Hematopoietic multipotent progenitor cell treated with erythropoietin and hydrocortisone succinate and interleukin-3 and kit ligand, for 6 days (in vitro differentiated cells): ENCODE measurements around the gene JAKMIP2.
"Not testable (repeated sequence)": the region's sequence is repeated elsewhere in the genome, so short reads cannot be mapped to it uniquely, and the experiment has no call there.

ENCODE experiments used
- DNase-seq: peaks from one replicate; pipeline ENCODE4 v3.0.0-alpha.2; 2015

The JAKMIP2 gene

DNA sequence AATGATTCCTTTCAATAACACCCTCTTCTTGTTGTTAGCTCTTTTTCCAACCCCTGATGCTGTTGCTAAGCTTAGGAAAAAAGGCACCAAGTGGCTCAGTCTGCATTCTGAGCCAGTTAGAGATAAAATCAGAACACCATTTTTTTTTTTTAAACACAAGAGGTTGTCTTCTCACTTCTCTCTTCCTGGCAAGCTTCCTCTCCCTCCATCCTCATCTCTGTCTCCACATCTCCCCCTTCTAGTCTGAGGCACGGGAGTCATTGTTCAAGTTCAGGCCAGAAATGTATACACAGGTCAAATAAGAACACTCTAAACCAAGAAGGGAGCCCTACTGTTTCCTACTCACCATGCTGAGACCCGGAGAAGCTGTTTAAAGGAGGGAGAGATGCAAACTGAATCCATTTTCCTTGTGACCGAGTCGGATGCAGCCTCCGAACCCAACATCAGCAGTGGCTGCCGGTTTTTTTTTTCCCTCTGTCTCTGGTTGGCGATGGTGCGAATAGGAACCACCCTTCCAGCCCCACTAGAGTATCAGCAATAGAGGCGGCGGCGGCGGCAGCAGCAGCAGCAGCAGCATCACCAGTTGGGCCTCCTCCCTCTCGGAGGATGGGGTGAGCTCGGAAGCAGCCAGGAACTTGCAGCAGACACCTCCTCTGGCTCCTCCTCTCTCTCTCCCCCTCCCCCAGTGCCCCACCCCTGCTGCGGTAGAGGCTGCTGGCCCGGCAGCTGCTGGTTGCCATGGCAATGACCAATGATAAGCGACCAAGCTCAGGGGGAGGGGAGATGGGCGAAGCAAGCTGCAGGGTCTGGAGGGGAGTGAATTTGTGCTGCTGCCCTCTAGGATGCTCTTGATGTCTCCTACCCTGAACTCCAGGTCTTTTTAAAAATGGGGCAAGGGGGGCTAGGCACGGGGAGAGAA, at the start of gene JAKMIP2:
Gene JAKMIP2 (minus strand): TSS at position 619 of the 919 bp plus-strand sequence. CDS start 110,922 bp downstream, outside the sequence.
- DNase-seq: peak; percentile 95

DNA sequence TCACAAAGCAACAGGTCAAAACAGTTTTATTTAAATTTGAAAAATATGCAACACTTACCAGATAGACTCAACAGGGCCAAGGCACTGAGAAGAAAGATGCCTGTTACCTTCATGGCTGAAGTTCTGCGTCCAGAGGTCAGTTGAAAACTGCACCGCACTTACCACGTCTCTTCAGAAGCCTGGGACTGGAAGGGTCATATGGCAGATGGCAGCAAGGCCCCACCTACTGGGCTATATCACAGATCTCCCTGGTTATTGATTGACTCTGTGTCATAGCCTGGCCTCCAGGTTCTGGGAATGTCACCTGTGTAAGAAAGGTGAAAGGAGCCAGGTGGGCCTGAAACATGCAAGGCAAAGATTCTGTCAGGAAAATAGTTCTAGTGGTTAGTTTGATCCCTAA, 48.9 kb upstream of the JAKMIP2 start, which contains the start of gene SPINK1:
Gene SPINK1 (minus strand): TSS at position 207 of the 400 bp plus-strand sequence. CDS start 94 bp downstream, at position 113.
- DNase-seq: no peak

DNA sequence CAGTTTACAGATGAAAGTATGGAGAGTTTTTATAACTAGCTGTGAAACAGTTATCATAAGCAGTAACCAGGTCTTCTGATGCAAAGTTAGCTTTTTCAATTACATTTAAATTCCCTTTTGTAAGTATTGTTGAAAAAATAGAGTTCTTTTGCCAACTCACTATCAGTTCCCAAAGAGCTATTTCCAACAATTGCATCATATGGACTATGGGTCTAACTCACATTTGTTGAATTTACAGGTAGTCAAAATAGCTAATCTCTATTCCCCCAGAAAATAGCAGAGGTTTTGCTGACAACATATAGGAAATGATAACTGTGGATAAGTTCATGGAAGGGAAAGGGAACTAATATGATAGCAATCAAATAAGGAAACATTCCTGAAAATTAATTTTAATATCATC, 47.5 kb upstream of the JAKMIP2 start:
- DNase-seq: no peak

DNA sequence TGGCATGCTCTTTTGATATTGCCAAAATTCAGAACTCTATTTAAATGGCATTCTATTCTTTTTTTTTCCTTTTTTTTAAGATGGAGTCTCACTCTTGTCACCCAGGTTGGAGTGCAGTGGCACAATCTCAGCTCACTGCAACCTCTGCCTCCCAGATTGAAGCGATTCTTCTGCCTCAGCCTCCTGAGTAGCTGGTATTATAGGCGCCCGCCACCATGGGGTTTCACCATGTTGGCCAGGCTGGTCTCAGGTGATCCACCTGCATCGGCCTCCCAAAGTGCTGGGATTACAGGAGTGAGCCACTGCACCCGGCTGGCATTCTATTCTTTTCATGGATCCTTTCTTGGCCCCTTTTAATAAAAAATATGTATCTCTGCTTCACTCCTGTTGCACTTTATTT, 44.5 kb upstream of the JAKMIP2 start:
- not testable (repeated sequence) for DNase-seq

DNA sequence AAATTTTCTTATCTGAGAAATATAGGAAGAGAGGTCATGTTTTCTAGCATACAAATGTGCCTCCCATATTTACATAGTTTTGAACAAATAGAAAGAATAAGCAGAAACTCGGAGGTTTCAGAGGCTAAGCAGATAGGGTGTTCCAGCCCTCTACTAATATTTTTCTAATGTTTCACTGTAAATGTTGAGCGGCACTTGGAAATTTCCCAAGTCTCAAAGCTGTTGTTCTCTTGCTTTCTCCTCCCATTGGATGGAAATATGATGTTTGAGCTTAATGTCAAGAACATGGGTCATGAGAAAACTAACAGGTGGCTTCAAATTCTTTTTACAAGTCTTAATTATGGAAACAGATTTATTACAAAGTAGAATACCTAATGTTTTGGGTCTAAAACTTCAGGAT, 43.8 kb upstream of the JAKMIP2 start:
- DNase-seq: no peak

DNA sequence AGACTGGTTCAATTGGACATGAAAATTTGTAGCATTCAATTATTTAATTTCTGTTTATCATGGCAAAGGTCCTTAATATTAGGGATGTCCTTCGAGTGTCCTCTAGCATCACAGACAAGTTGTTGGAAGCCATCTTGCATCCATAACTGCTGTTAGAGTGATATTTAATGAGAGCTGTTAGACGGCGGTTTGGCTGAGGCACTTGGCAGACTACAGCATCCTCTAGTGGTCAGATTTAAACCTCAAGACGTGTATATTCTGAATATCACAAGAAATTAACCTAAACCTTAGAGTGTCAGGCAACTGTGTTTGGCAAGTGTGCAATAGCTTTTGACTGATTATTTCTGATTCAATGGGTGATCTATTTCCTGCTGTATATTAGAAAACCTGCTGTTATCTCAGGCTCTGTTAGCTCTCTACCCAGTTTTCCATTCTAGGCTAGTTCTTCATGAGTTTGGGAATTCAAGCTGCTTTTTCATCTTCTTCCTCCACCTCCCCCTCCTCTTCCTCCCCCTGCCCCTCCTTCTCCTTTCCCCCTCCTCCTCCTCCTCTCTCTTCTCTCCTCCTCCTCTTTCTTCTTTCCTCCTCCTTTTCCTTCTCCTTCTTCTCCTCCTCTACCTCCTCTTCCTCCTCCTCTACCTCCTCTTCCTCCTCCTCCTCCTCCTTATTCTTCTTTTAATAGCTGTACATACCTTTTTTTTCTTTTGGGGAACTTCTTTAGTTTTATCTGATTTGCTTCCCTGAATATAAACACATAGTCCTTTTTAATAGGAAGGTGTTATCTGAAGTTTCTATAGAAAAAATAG, 40.4 kb upstream of the JAKMIP2 start:
- peak; percentile 91 for DNase-seq

DNA sequence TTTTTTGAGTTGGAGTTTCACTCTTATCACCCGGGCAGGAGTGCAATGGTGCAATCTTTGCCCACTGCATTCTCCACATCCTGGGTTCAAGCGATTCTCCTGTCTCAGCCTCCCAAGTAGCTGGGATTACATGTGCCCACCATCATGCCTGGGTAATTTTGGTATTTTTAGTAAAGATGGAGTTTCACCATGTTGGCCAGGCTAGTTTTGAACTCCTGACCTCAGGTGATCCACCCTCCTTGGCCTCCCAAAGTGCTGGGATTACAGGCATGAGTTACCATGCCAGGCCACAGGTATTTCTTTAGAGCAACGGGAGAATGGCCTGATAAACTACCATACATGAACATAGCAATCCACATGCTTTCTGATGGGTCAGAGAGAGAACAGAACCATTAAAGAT, 39.7 kb upstream of the JAKMIP2 start:
- DNase-seq: not testable (repeated sequence)

DNA sequence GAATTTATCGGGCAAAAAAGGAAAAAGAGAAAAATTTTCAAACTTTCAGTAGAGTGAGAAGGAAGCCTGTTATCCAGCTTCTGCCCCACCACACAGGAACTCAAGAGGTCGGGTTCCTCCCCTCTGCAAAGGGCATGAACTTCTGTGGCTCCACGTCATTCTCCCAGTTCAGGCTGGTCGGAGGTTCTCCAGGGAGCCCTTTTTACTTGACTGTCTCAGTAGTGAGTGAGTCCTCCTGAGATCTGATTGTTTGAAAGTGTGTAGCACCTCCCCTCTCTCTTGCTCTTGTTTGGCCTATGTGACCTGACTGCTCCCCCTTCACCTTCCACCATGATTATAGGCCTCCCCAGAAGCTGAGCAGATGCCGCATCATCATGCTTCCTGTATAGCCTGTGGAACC, 39.2 kb upstream of the JAKMIP2 start:
- DNase-seq: no peak

DNA sequence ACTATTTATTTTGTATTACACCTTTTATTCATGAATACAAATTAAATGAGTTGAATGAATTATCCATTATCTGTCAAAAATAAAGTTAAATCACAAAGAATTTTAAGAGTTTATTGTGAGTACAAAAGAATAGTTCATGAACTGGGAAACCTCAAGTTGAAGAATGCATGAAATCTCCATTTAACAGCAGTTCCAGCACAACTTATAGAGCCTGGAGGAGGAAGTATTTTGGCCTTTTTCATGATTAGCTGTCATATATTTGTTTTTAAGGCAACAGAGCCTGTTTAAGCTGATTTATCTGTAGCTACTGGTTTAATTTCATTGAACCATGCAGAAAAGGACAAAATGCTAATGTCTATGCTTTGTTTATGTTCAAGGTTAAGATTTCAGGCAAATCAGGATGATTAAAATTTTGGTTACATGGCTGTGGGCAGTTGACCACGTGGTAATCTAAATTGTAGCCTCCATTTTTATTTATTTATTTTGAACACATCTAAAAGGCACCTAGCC, 36.8 kb upstream of the JAKMIP2 start:
- no peak for DNase-seq

DNA sequence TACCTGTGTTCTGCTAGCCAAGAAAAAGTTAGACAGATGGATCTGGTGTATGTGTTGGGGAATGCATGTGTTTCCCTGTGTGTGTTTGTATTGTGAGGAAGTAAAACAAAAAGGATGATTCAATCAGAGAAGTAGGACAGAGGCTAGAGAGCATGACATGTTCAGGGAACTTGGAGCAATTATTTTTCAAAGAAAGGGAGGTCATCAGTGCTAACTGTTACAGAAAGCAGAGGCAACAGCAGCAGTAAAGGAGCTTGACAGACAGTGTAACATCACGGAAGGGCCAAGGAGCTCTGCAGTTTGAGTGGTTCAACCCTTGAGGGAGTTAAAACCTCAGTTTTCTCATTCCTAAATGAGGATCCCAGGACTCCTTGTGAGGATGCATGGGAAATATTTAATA, 35.8 kb upstream of the JAKMIP2 start:
- DNase-seq: no peak

DNA sequence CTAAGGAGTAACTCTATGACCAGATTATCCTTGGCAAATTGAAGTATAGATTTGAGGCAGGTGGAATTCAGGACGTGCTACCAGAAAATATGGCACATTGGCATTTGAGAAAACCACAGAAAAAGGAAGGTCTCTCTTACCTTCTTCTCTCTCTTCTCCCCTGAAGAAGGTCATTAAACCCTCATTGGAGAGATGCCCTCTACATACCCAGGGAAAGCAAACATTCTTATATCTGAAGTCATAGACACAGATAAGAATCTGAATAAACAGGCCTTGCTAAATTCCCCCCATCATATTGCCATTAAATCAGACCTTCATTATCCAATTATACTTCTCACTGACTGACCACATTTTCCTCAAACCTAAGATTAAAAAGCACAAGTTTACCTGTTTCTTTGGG, 31.2 kb upstream of the JAKMIP2 start:
- DNase-seq: no peak

DNA sequence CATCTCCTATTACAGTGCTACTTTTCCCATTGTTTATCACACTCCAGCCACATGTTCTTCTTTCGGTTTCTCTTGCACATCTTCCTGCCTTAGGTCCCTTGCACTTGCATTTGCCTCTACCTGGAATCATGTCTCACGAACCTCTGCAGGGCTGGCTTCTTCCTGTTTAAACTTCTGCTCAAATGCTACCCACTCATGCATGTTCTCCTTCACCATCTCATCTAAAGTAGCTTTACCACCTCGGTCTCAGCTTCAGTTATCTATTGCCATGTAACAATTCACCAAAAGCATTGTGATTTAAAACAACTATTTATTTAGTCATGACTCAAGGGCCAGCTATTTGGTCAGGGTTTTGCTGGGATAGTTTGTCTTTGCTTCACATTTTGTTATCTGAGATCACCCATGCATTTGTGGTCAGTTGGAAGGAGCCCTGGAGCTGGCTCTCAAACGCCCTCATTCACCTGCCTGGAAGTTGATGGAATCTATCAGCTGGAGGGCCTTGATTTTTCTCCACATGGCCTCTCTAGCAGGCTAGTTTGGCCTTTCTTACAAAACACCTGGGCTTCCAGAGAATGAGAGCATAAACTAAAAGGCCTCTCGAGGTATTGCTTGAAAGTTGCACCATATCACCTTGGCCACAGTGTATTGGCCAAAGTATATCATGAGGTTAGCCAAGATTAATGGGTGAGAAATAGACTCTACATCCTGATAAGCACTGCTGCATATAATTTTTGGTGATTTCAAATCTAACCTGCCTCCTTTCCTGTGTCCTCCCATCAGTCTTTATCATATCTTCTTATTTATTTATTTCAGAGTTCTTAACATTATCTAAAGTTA, 27.5 kb upstream of the JAKMIP2 start:
- no peak for DNase-seq

DNA sequence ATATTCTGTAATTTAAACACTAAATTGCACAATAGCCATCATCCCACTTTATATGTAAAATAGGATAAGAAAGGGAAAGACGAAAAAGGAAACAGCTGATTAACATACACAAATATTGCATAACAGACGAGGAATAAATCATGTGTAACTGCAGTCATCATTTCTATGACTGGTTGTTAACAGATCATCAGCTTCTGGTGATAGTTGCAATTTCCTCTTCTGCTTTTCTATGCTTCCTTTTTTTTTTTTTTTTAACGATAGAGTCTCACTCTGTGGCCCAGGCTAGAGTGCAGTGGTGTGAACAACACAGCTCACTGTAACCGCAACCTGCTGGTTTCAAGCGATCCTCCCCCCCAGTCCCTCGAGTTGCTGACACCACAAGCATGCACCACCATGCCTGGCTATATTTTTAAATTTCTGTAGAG, 22.5 kb upstream of the JAKMIP2 start:
- peak; percentile 77 for DNase-seq

DNA sequence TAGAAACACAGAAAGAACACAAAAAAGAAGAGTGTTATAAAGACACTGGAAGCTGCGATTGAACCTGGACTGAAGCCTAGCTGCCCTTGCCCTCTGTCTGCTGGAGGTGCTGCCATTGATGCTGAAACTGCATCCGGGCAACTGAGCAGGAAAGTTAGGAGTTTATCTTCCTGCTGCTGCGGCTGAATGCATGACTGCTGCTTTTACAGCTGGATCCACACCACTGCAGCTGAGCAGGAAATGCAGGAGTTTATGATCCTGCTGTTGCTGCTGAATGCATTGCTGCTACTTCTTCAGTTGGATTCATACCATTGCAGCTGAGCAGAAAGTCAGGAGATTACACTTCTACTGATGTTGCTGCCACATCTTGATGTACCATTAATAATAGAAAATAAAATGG, 21.8 kb upstream of the JAKMIP2 start:
- DNase-seq: no peak

DNA sequence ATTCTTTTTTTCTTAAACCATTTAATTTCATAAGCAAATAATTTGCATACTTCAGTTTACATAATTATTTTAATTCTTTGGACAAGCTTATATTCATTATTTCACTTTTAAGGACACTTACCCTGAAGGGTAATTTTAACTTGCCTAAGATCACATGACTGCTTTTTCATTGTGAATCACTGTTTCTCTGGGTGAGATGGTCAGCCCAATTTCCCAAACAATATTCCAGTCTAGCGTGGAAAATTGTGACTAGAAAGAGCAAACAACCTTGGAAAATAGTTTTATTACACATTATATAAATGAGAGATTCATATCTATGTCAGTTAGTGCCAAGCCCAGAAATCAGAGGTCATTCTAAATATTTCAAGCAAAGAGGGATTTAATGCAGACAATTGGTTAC, 21.4 kb upstream of the JAKMIP2 start:
- no peak for DNase-seq

DNA sequence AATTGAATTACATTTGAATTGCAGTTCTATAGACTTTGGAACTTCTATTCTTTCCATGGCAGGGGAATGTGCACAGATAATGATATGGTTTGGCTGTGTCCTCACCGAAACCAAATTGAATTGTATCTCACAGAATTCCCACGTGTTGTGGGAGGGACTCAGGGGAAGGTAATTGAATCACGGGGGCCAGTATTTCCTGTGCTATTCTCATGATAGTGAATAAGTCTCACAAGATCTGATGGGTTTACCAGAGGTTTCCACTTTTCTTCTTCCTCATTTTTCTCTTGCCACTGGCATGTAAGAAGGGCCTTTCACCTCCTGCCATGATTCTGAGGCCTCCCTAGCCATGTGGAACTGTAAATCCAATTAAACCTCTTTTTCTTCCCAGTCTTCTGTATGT, 20.6 kb upstream of the JAKMIP2 start:
- not testable (repeated sequence) for DNase-seq

DNA sequence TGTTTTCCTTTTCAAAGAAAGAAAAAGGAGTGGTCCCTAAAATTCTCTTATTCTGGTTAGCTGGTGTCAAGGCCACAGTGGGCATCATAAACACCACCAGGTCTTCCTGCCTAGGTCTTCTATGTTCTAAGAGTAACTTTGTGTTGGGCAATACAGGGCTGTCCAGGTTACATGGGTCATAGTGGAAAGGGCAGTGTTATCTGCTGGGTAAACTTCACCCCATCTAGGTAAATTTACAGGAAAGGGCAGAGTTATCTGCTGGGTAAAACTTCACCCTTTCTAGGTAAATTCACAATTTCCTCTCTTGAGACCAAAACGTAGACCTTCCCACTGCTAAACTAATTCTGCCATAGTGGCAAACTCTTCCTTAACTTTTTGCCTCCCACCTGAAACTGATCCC, 18.9 kb upstream of the JAKMIP2 start:
- no peak for DNase-seq

DNA sequence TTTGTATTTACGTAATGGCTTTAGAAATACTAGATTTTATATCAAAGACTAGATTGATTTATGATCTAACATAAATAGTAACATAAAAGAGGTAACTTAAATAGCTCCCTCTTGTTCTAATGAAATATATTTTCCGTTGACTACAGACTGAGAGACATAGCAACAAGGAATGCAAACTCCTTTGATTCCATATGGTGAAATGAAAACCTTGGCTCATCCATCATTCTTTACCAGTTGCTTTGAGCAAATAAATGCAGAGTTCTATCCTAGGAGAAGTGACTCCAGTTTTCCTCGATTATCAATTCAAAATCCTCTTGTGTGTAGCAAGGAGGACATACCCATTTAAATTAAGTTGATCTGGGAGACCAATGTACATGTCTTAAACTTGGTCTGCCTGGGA, 18.0 kb upstream of the JAKMIP2 start:
- no peak for DNase-seq

DNA sequence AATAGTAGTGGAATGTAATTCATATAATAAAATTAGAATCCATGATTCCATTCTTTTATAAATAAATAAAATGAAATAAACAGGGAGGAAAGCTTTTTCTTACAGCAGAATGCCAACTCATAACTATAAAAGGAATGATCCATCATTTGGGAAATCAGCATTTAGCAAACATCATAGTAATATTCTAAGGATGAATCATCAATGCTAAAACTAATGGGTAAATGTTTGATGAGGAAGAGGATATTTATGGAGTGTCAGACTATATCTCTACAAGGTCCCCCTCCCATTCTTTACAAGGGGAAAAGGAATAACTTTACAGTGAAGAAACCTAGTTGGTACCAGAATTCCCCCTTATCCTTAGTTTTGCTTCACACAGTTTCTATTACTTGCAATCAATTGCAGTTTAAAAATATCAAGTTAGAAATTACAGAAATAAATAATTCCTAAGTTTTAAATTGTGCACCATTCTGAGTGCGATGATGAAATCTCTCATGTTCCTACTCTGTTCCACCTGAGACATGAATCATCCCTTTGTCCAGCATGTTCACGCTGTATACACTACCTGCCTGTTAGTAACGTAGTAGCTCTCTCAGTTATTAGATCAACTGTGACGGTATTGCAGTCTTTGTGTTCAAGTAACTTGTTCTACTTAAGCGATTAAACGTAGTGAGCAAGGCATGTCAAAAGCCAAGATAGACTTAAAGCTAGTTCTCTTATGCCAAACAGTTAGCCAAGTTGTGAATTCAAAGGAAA, 14.2 kb upstream of the JAKMIP2 start:
- no peak for DNase-seq

DNA sequence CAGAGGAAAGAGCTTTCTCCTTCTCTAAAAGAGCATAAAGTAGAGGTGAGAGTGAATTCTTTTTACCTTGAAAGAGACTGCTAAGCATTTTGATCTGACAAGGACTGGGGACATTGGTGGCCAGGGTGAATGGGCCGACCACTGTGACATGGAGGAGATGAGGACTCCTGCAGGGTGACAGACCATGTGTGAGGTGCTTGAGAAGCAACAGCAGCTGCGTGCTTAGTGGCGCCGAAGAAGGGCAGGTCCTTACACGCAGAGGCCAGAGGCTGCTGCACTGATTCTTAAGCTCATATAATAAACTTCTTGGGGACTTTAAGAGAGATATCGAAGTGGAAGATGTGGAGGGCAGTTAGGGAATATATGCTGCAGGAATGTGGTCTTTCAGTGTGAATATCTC, 8.7 kb upstream of the JAKMIP2 start:
- no peak for DNase-seq

DNA sequence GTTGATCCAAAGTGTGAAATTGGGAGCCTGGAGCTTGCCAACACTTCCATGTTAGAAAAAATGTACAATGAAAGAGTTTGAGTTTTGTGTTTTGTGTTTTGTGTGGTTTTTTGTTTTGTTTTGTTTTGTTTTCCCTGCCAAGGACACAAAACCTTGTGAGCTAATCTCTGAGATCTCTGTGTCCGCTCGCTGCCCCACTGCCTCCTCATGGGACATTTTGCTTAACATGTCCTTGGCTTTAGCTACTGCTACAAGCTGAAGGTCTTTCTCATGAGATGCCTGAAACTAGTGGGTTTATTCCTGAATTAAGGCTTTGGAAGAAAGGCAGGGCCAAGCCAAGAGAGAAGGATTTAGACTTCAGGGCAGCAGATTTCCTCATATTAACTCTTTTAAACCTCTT, 7.3 kb upstream of the JAKMIP2 start:
- no peak for DNase-seq

DNA sequence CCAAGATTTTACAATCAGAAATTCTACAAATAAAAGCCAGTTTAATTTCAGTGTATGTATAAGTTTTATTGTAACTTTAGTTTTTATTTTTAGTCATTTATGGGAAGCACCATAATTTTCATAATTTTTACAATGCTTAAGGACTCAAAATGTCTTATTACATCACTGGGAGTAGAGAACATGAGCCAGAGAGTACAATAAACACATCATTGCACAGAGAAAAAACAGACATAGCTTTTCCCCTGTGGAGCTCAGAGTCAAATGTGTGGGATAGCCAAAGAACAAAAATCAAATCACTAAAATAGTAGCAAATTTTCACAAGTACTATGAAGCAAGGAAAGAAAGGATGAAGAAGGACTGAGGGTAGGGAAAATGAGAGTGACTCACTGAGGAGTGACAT, 5.5 kb upstream of the JAKMIP2 start:
- no peak for DNase-seq
